HPDE6-E6E7 (cell line): ENCODE results near the gene ATP8B2.

Source experiments
- DNase-seq: peaks from one replicate; pipeline ENCODE4 v3.0.0; 2011; ENCODE audit warnings: missing footprints; ENCODE audit errors: extremely low spot score

Gene ATP8B2

GRCh38 chr1:154386643-154387352 is 61.5 kb downstream of the ATP8B2 start:
- DNase-seq: no peak

DNA sequence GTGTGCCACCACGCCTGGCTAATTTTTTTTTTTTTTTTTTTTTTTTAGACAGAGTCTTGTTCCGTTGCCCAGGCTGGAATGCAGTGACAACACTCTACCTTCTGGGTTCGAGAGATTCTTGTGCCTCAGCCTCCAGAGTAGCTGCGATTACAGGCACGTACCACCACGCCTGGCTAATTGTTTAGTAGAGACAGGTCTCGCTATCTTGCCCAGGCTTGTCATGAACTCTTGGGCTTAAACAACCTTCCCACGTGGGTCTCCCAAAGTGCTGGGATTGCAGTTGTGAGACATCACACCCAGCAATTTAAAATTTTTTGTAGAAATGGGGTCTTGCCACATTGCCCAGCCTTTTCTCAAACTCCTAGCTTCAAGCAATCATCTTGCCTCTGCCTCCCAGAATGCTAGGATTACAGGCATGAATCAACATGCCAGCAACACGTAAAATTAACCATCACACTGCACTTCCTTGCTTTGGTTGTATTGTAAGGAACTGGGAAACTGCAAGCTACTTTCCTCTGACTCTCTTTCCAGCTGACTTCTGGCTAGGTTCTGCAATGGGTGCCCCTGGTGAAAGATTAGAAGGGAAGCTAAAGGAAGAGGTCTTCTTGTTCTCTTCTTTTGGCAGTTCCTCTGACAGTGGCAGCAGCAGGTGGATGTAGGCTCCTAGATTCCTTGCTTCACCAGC is 65.9 kb downstream of the ATP8B2 start:
- no peak for DNase-seq

DNA sequence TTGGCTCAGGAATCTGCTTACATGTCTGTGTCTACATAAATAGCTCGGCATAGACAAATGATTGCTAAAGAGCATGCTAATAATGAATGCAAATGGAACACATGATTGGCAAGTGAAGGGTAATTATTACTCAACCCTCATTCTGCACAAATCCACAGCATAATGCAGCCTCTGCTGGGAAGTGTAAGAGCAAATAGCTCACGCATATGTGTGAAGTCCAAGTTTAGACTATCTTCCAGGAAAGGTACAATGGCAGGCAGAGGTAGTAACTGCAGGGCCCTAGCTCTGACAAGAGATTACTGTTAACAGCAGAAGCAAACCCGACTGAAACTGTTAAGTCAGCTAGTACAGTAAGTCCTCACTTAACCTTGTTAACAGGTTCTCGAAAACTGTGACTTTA is 72.8 kb downstream of the ATP8B2 start:
- no peak for DNase-seq

- DNase-seq: no peak
Observed at GRCh38 chr1:154398678-154399077, 73.4 kb downstream of the ATP8B2 start.

- DNase-seq: no peak
Observed at GRCh38 chr1:154400381-154400801, 75.1 kb downstream of the ATP8B2 start.
